NCI-H187 treated with DMSO at 0.1 percent for 48 hours (cell line): Measurements from ENCODE around the gene SPINK1.
"Not testable (repeated sequence)": the region's sequence is repeated elsewhere in the genome, so short reads cannot be mapped to it uniquely, and the experiment has no call there.

Experiments
- DNase-seq: peaks from one replicate; lab custom pipeline; 2025; lab: John Stamatoyannopoulos, UW

The SPINK1 gene

GRCh38 chr5:147831465-147831864 is at the start of gene SPINK1:
TSS of gene SPINK1 (minus strand) at chr5:147831671. CDS start at chr5:147831577, 94 bp downstream.
- DNase-seq: no peak

- DNase-seq: no peak
Observed at GRCh38 chr5:147880487-147880886, 49.0 kb upstream of the SPINK1 start.

- no peak for DNase-seq
Observed at GRCh38 chr5:147879784-147880183, 48.3 kb upstream of the SPINK1 start.

GRCh38 chr5:147878066-147878759 is 46.7 kb upstream of the SPINK1 start, which contains the start of gene SCGB3A2:
TSS of gene SCGB3A2 (plus strand) at chr5:147878711. CDS start at chr5:147878804, 93 bp downstream.
- DNase-seq: no peak

GRCh38 chr5:147876626-147877025 is 45.2 kb upstream of the SPINK1 start:
- DNase-seq: no peak

- DNase-seq: no peak
Observed at GRCh38 chr5:147876141-147876540, 44.7 kb upstream of the SPINK1 start.

GRCh38 chr5:147874910-147875367 is 43.5 kb upstream of the SPINK1 start:
- no peak for DNase-seq

- not testable (repeated sequence) for DNase-seq
Observed at GRCh38 chr5:147874118-147874875, 42.8 kb upstream of the SPINK1 start.

GRCh38 chr5:147872744-147873435 is 41.4 kb upstream of the SPINK1 start:
- DNase-seq: not testable (repeated sequence)

- DNase-seq: not testable (repeated sequence)
Observed at GRCh38 chr5:147871980-147872549, 40.6 kb upstream of the SPINK1 start.

- not testable (repeated sequence) for DNase-seq
Observed at GRCh38 chr5:147869892-147870291, 38.4 kb upstream of the SPINK1 start.

- no peak for DNase-seq
Observed at GRCh38 chr5:147869112-147869511, 37.6 kb upstream of the SPINK1 start.

GRCh38 chr5:147863454-147864158 is 32.1 kb upstream of the SPINK1 start:
- no peak for DNase-seq

GRCh38 chr5:147860641-147861025 is 29.2 kb upstream of the SPINK1 start:
- DNase-seq: no peak

- DNase-seq: no peak
Observed at GRCh38 chr5:147859962-147860640, 28.6 kb upstream of the SPINK1 start.

- DNase-seq: no peak
Observed at GRCh38 chr5:147858565-147858964, 27.1 kb upstream of the SPINK1 start.

- no peak for DNase-seq
Observed at GRCh38 chr5:147857302-147858129, 26.0 kb upstream of the SPINK1 start.

- DNase-seq: no peak
Observed at GRCh38 chr5:147856801-147857200, 25.3 kb upstream of the SPINK1 start.

- no peak for DNase-seq
Observed at GRCh38 chr5:147855774-147856069, 24.3 kb upstream of the SPINK1 start.
